Activated T-cell treated with anti-CD3 and anti-CD28 coated beads, Interleukin-2, amount 50 U/mL, for 1 hour (primary cell): ENCODE results near the gene PSENEN.
A peak's percentile ranks its signal among the peaks of the same experiment; 100 is the strongest.

Source experiments
- DNase-seq: peaks from one replicate; pipeline ENCODE4 v3.0.0-alpha.2; 2020

The PSENEN gene

DNA sequence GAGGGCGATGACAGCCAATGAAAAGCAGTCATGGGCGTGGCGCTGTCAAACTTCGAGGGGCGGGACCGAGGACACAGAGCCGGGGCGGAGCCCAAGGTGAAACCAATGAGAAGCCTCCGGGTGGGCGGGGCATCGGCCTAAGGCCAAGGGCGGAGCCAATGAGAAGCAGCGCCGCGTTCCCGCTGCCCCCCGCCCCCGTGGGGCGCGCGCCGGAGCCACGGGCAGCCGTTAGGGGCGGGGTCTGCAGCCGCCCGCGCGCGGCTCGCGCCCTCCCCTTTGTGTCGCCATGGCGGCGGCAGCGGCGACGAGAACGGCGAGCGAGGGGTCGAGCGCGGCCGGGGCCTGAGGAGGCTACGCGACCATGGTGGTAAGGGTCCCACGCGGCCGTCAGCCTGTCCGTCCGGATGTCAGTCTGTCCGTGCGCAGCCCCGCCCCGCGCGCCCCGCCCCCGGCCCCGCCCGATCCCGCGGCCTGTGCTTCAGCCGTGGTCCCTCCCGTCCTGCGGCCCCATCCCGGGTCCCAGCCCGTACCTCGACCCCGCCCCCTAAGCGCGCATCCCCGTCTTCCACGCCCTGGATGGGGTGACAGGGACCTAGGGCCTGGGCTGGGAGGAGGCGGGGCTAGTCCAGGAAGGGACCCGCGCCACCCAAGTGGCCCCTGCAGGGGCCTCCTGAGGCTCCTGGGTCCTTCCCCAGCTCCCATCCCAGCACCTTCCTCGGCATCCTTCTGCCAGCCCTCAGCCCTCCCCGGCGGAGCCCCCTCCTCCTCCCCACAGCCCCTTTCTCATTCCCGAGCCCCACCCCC lies 30.0 kb downstream of the PSENEN start, which contains the start of gene ARHGAP33:
Gene ARHGAP33, plus strand, starts transcription at position 267 of the 804 bp plus-strand sequence. Its CDS starts 95 bp downstream, at position 362.
- DNase-seq, result peak; percentile 99

- no peak for DNase-seq
Measured at GRCh38 chr19:35776102-35776788, 30.8 kb downstream of the PSENEN start.

GRCh38 chr19:35777086-35777841 lies 31.8 kb downstream of the PSENEN start:
- DNase-seq, result no peak

DNA sequence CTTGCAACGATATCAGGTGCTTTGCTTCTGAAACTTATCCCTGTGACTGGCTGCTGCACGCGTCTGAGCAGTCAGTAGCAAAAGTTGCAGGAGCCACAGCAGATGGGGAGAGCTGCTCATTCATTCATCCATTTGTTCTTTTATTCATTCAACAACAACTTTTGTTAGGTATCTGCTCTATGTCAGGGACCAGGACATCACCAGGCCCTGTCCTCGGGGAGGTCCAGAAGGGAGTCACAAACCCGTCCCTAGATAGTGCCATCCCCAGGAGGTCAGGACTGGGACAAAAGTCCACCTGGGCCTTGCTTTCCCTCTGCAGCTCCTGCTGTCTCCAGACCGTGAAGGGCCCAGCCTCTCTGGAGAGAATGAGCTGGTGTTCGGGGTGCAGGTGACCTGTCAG lies 32.5 kb downstream of the PSENEN start:
- no peak for DNase-seq

GRCh38 chr19:35779033-35779432 lies 33.6 kb downstream of the PSENEN start:
- no peak for DNase-seq

DNA sequence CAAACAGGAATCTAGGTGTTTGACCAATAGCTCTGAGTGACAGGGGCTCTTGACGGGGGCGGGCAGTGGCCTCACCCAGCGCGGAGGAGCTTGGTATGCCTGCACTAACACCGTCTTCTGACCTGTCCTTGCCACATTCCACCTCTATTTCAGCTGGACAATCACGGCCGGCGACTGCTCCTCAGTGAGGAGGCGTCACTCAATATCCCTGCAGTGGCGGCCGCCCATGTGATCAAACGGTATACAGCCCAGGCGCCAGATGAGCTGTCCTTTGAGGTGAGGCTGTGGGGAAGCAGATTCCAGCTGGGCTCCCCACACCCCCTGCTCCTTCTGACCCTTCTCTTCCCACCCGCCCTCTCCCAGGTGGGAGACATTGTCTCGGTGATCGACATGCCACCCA lies 34.6 kb downstream of the PSENEN start:
- DNase-seq, result no peak

- DNase-seq, result no peak
Measured at GRCh38 chr19:35780717-35781116, 35.3 kb downstream of the PSENEN start.

GRCh38 chr19:35781650-35782049 lies 36.2 kb downstream of the PSENEN start:
- no peak for DNase-seq

DNA sequence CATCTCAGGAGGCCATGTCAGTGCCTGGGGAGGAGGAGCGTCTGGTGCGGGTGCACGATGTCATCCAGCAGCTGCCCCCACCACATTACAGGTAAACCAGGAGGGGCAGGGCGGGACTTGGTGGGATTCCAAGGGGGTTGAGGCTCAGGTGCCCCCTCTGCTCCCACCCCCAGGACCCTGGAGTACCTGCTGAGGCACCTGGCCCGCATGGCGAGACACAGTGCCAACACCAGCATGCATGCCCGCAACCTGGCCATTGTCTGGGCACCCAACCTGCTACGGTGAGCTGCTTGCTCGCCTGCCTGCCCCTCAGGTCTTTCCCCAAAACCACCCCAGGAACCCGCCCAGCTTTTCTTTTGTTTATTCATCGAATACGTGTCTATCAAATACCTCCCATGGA lies 37.1 kb downstream of the PSENEN start:
- no peak for DNase-seq

DNA sequence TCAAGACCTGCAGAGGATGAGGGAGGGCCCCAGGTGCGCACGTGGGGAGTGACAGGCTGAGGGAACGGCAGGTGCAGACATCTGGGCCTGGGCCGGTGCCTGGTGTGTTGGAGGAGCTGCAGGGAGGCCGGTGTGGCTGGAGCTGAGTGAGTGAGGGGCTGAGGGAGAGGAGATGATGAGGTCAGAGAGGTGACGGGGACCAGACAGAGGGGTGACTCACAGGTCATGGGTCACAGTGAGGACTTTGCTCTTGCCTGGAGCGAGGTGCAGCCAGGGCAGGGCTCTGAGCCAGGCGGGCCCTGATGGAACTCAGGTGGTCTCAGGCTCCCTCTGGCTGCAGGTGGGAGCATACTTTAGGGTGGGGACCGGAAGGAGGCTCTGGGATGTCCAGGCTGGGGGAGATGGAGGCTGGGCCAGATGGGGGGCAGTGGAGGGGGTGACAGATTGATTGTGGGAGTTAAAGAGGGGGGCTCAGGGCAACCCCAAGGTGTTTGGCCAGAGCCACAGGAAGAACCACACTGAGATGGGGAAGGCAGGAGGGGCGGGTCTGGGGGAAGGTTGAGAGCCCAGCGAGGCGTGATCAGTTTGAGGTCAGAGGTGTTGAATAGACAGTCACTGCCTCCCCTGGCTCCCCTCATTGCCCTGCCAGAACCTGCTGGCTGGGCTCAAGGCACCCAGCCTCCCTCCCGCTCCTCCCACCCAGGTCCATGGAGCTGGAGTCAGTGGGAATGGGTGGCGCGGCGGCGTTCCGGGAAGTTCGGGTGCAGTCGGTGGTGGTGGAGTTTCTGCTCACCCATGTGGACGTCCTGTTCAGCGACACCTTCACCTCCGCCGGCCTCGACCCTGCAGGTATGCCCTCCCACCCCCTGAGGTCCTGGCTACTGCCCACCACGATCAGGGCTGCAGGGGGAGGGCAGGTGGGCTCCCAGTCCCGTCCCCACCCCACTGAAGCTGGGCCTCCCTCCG lies 38.3 kb downstream of the PSENEN start:
- DNase-seq, result no peak

DNA sequence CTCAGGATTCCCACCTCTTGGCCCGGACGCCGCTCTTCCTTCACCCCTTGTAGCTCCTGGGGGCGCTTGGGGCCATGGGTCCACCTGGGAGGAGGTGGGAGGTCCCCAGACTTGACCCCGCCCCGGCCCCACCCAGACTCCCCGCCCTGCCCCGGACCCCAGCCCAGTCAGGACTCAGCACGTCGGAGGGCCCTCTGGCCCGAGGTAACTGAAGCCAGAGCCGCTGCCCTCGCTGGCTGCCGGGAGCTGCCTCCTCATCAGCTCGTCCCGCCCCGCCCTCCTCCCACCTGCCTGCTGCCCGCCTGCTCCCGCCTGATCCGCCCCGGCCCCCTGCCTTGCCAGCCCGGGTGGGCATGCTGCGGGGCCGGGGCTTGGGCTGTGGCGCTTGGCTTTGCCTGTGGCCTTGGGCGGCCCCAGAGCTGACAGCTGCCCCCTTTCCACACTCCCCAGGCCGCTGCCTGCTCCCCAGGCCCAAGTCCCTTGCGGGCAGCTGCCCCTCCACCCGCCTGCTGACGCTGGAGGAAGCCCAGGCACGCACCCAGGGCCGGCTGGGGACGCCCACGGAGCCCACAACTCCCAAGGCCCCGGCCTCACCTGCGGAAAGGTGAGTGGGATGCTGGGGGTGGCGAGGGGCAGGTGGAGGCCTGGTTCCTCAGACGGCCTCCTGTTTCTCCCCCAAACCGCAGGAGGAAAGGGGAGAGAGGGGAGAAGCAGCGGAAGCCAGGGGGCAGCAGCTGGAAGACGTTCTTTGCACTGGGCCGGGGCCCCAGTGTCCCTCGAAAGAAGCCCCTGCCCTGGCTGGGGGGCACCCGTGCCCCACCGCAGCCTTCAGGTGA lies 39.3 kb downstream of the PSENEN start:
- DNase-seq, result no peak

- DNase-seq, result no peak
Measured at GRCh38 chr19:35785339-35785627, 39.8 kb downstream of the PSENEN start.

GRCh38 chr19:35786299-35787160 lies 41.1 kb downstream of the PSENEN start:
- DNase-seq, result no peak

GRCh38 chr19:35787227-35787799 lies 41.9 kb downstream of the PSENEN start:
- no peak for DNase-seq

DNA sequence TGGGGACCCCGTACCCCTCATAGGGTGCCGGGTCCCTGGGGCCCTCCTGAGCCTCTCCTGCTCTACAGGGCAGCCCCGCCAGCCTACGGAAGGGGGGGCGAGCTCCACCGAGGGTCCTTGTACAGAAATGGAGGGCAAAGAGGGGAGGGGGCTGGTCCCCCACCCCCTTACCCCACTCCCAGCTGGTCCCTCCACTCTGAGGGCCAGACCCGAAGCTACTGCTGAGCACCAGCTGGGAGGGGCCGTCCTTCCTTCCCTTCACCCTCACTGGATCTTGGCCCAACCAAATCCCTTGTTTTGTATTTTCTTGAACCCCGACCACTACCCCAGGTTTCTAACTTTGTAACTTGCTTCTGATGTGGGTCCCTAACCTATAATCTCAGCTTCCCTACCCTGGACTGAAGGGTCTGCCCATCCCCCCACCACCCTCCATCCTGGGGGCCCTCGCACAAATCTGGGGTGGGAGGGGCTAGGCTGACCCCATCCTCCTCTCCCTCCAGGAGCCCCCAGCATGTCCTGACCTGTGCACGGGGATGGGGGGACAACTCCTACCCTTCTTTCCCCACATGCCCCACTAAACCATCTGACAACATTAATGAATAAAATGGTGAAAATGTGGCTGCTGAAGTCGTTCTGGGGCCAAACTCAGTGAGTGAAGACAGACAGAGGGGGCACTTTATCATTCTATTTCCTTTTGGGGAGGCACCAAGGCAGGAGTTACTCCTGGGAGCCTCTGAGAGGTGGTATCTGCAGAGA lies 42.9 kb downstream of the PSENEN start:
- DNase-seq, result no peak

- no peak for DNase-seq
Measured at GRCh38 chr19:35789195-35789977, 43.9 kb downstream of the PSENEN start.

DNA sequence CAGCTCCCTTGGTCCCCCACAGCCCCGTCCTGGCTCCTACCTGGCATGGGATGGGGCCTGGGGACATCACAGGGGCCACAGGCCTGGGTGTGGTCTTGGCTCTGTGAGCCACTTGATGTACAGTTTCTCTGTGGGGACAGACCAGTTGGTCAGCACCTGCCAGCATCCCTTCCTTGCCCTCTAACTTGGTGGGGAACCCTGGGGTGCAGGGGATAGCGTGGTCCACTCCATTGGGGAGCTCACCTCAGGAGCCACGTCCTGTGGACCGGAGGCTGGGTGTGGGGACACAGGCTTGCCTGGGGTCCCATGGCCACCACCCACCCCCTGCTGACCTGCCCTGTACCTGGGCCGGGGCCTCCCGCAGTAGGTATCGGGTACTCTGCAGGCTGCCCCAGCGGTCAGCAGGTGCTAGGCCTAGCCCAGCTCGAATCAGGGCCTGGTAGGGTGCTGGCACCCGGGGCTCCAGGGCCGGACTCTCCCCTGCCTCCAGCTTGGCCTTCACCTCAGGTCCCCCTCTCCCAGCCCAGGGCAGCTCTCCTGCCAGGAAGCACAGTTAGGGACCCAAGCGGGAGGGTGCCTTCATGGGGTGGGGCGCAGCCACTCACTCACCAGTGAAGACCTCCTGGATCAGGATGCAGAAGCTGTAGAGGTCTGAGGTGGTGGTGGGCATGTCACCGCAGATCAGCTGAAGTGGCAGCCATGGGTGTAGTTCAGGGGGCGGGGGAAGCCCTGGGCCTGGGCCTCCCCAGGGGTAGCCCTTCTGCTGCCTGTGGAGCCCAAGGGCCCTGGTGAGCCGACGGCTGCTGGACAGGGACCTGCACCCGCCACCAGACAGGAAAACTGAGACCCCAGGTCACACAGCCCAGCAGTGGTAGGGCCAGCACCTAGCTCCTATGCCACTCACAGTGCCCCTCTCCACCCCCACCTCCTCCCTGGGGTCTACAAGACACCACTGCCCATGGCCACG lies 44.8 kb downstream of the PSENEN start:
- DNase-seq, result no peak
